HG02973 (cell line): ENCODE measurements around the gene SLC15A4.
"Not testable (repeated sequence)": the region's sequence is repeated elsewhere in the genome, so short reads cannot be mapped to it uniquely, and the experiment has no call there.

Experiments
- ATAC-seq: cut with Tn5 transposase; IDR thresholded peaks from one replicate; pipeline ENCODE4 v1.9.1; 2021; ENCODE audit warnings: moderate library complexity; ENCODE audit not compliant: unreplicated experiment

The SLC15A4 gene

GRCh38 chr12:128814411-128815261 is 9.1 kb downstream of the SLC15A4 start:
- no peak for ATAC-seq

- peak; percentile 20 for ATAC-seq
Observed at GRCh38 chr12:128813883-128814282, 9.9 kb downstream of the SLC15A4 start.

- no peak for ATAC-seq
Observed at GRCh38 chr12:128813392-128813791, 10.4 kb downstream of the SLC15A4 start.

GRCh38 chr12:128811806-128812205 is 12.0 kb downstream of the SLC15A4 start:
- no peak for ATAC-seq

- peak; percentile 79 for ATAC-seq
Observed at GRCh38 chr12:128810182-128811127, 13.3 kb downstream of the SLC15A4 start.

- no peak for ATAC-seq
Observed at GRCh38 chr12:128808651-128809050, 15.1 kb downstream of the SLC15A4 start.

GRCh38 chr12:128807161-128807724 is 16.5 kb downstream of the SLC15A4 start:
- ATAC-seq, result no peak

GRCh38 chr12:128806573-128806972 is 17.2 kb downstream of the SLC15A4 start:
- no peak for ATAC-seq

GRCh38 chr12:128805406-128805805 is 18.4 kb downstream of the SLC15A4 start:
- not testable (repeated sequence) for ATAC-seq

GRCh38 chr12:128804762-128805161 is 19.0 kb downstream of the SLC15A4 start:
- ATAC-seq, result no peak

GRCh38 chr12:128803788-128804187 is 20.0 kb downstream of the SLC15A4 start:
- no peak for ATAC-seq

GRCh38 chr12:128802756-128803155 is 21.0 kb downstream of the SLC15A4 start:
- ATAC-seq, result no peak

- no peak for ATAC-seq
Observed at GRCh38 chr12:128801879-128802391, 21.8 kb downstream of the SLC15A4 start.

- ATAC-seq, result no peak
Observed at GRCh38 chr12:128800606-128801005, 23.2 kb downstream of the SLC15A4 start.

GRCh38 chr12:128798571-128799341 is 25.0 kb downstream of the SLC15A4 start:
- ATAC-seq, result no peak

- peak; percentile 34 for ATAC-seq
Observed at GRCh38 chr12:128797119-128798118, 26.3 kb downstream of the SLC15A4 start.

GRCh38 chr12:128796439-128797118 is 27.2 kb downstream of the SLC15A4 start:
- ATAC-seq, result no peak

GRCh38 chr12:128795530-128796361 is 28.0 kb downstream of the SLC15A4 start:
- no peak for ATAC-seq
